Measurements from ENCODE around the gene AFF1.

The AFF1 gene

GRCh38 chr4:87152310-87153041, 217.7 kb downstream of the AFF1 start:
- no peak for DNase-seq (ENCODE audit: low read depth in 2 of 2)

DNA sequence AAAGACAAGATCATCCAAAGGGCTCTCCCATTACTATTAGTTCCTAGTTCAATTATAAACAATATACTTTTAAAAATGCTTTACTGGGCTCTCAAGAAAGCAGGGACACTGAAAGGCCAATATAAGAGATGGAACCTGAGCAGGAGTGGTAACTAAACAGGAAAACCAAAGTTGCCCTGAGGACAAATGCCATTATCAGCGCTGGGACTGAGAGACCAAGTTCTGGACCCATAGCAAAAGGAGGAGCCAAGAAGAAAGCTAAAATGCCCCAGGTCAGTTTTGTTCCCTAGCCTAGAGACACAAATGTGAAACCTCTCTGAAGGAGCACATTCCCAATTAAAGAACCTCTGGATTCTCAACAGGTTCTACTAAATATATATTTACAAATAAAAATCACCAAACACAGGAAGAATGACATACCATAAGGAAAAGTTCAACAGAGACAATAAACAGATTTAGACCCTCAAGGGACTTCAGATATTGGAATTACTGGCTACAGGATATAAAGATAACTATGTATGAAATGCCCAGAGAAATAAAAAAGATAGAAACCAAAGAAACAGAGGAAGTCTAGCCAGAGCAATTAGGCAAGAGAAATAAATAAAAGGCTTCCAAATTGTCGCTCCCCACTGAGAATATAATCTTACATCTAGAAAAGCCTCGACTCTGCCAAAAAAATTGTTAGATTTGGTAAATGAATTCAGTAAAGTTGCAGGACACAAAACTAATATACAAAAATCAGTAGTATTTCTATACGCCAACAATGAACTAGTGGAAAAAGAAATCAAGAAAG, 218.5 kb downstream of the AFF1 start:
- no peak for DNase-seq (ENCODE audit: low read depth in 2 of 2)

- no peak for DNase-seq (ENCODE audit: low read depth in 2 of 2)
These were observed 231.1 kb downstream of the AFF1 start for GRCh38 chr4:87165892-87166291.

DNA sequence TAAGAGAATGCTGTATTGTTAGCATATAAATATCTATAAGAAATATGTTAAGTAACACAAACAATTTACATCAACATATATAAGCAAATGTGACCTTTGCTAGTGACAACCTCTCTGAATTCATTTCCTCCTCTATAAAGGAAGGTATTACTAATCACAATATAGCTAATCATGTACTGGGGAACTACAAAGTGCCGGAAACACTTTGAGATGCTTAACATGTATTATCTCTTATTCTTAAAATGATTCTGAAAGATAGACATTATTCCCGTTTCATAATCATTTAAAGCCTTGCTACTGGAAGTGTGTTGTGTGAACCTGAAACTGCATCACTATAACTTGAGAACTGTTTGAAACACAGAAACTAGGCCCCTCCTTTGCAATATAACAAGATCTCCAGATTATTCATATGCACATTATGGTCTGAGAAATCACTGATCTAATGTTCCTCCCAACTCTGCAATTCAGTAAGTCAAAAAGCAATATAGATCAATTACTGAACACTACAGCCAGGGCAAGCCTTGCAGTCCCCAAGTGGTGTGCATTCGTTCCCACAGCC, 231.6 kb downstream of the AFF1 start:
- DNase-seq (ENCODE audit: low read depth in 2 of 2) = no peak

- DNase-seq (ENCODE audit: low read depth in 2 of 2) = no peak
These were observed 237.1 kb downstream of the AFF1 start for GRCh38 chr4:87171944-87172343.

- no peak for DNase-seq (ENCODE audit: low read depth in 2 of 2)
These were observed 239.9 kb downstream of the AFF1 start for GRCh38 chr4:87174672-87175071.

DNA sequence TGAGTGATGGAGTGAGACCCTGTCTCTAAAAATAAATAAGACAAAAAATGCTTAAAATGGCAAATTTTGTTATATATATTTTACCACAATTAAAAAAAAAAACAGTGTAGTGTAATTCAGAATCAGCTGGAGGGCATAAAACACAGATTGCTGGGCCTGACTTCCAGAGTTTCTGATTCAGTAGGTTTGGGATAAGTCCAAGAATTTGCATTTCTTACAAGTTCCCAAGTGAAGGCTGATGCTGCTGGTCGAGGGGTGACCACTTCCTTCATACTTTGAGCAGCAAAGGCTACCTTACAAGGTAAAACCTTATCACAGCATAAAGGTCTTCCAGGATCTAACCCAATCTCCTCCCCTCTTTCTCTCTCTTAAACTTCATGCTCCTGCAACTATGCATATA, 244.9 kb downstream of the AFF1 start:
- DNase-seq (ENCODE audit: low read depth in 2 of 2) = no peak

DNA sequence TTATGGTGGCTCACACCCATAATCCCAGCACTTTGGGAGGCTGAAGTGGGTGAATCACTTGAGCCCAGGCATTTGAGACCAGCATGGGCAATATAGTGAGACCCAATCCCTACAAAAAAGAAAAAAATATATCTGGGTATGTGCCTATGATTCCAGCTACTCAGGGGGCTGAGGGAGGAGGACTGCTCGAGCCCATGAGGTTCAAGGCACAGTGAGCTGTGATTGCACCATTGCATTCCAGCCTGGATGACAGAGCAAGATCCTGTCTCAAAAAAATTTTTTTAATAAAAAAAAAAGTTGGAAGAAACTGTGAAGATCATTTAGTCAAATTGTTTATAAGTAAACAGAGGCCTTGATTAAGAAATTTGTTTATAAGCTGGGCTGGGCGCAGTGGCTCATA, 246.0 kb downstream of the AFF1 start:
- DNase-seq (ENCODE audit: low read depth in 2 of 2) = no peak

DNA sequence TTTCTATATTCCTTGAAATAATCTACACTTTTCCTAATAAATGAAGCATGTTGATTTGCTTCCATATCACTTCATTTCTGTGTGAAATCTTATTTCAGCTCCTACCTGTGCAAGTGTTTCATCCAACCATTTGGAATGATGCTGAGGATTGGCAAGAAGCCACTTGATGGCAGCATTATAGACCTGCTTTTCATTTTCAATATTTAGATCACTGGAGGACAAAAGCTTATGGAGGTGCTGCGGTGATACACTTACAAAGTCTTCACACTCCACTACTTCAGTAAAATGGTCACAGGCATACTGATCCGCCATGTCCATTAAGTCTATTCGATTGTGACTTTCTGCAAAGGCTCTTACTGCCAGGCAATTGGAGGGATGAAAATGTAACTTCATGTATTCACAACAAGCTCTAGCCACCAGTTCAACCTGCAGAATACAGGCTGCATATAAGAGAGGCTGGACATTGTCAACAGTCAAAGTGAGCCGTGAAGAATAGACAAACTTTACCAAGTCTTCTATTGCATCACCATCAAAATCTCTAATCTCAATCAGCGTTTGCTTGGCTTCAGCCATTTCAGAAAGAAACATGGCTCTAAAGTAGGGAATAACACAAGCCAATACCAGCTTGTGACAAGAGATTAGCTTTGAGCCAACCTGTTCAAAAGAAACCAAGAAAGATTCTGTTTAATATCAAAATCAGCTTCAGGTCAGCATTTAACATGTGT, 250.5 kb downstream of the AFF1 start:
- DNase-seq (ENCODE audit: low read depth in 2 of 2) = no peak

DNA sequence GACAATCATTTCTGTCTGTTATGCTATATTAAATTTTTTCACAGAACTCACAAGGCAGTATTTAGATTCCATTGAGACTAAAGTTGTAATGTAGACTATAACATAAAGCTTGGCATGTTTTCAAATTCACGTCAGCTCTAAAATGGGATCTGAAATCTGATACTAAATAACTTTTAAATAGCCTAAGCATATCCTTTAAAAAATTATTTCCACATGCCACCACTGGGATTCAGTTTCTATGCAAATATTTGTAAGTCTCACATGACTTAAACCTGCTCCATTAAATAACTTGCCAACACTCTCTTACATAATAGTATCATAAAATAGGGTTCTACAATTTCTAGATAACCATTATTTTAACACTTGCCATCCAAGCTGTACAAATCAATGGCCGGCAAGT, 253.2 kb downstream of the AFF1 start:
- DNase-seq (ENCODE audit: low read depth in 2 of 2) = no peak

GRCh38 chr4:87188932-87189331, 254.1 kb downstream of the AFF1 start:
- no peak for DNase-seq (ENCODE audit: low read depth in 2 of 2)
